ENCODE measurements around the gene OLFML2A. TPM values are rescaled to one million over a fixed set of nuclear protein-coding genes. Genes with fewer than 3 reads are reported as not detected.

The OLFML2A gene
- total and polyA plus RNA-seq, 10 donors, result 3.0 to 187 (median 117) TPM

- TF ChIP-seq POLR2AphosphoS5 (IDR thresholded peaks at IDR 0.05) (no peak), POLR2A (IDR thresholded peaks at IDR 0.05) (no peak)
- TF ChIP-seq, protein P1, sequence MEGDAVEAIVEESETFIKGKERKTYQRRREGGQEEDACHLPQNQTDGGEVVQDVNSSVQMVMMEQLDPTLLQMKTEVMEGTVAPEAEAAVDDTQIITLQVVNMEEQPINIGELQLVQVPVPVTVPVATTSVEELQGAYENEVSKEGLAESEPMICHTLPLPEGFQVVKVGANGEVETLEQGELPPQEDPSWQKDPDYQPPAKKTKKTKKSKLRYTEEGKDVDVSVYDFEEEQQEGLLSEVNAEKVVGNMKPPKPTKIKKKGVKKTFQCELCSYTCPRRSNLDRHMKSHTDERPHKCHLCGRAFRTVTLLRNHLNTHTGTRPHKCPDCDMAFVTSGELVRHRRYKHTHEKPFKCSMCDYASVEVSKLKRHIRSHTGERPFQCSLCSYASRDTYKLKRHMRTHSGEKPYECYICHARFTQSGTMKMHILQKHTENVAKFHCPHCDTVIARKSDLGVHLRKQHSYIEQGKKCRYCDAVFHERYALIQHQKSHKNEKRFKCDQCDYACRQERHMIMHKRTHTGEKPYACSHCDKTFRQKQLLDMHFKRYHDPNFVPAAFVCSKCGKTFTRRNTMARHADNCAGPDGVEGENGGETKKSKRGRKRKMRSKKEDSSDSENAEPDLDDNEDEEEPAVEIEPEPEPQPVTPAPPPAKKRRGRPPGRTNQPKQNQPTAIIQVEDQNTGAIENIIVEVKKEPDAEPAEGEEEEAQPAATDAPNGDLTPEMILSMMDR (IDR thresholded peaks at IDR 0.05 in 8 of 11, conservative IDR thresholded peaks at IDR 0.05 in 3 of 11), result no peak
- peaks cover 14 to 36% (median 21%) of the 10 kb centered on the region in 6 donors for H3K4me1 ChIP-seq
- no peaks in the 10 kb centered on the region for H3K27me3 ChIP-seq (replicated peaks in 1 of 7)
- no peak for DNase-seq
- peak overlapping the region in 7 of 8 donors; percentile 20 to 70 (median 43) for H3K4me3 ChIP-seq
- WGBS, 5 donors, result 56 to 83% (median 72%) methylated on average over 7 to 11 of the region's 11 CpGs
- no peaks in the 10 kb centered on the region for H3K9me3 ChIP-seq
- intact Hi-C loops (cut with DNase I; ENCODE audit: low total_unique reads), result loop anchor here (2.0 to 10.0 kb wide), 2 partner anchors 79 to 291 kb away; partner anchors contain the start of gene SCAI
- peaks cover 3 to 28% (median 27%) of the 10 kb centered on the region in 6 donors for H3K36me3 ChIP-seq
- peak overlapping the region in 5 of 8 donors; percentile 27 to 68 (median 51) for H3K27ac ChIP-seq
Observed at GRCh38 chr9:124853605-124854143, 76.7 kb downstream of the OLFML2A start.

DNA sequence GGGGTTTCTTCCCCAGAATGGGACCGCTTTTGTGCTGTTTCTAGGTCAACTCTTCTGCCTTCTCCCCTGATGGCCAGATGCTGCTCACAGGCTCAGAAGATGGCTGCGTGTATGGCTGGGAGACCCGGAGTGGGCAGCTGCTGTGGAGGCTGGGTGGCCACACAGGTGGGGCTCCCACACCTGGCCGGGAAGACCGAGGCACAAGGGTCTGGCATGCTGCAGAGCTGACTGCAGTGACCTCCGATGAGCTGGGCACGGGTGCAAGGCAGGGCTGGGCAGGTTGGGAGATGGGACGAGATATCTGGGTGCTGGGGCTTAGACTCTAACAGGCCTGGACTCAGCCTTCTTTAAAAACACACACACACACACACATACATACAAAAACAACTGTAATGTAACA lies 77.2 kb downstream of the OLFML2A start:
- peak; percentile 74 for DNase-seq
- TF ChIP-seq, protein P1 (IDR thresholded peaks at IDR 0.05 in 8 of 11, conservative IDR thresholded peaks at IDR 0.05 in 3 of 11), result no peak
- TF ChIP-seq POLR2A (IDR thresholded peaks at IDR 0.05) (no peak), POLR2AphosphoS5 (IDR thresholded peaks at IDR 0.05) (no peak)
- Histone ChIP-seq H3K4me1 (peaks cover 15 to 41% (median 26%) of the 10 kb centered on the region in 6 donors), H3K9me3 (no peaks in the 10 kb centered on the region), H3K27me3 (replicated peaks in 1 of 7) (no peaks in the 10 kb centered on the region), H3K4me3 (no peak overlapping the region), H3K36me3 (peaks cover 3 to 33% (median 32%) of the 10 kb centered on the region in 6 donors), H3K27ac (peak overlapping the region in 1 of 8 donors; percentile 66)
- intact Hi-C loops (cut with DNase I; ENCODE audit: low total_unique reads), result loop anchor here (10.0 kb wide), 1 partner anchor 291 kb away; the partner anchor contains the start of gene SCAI
- WGBS, 5 donors, result 90 to 93% (median 91%) methylated on average over 4 to 8 of the region's 8 CpGs

- TF ChIP-seq POLR2A (IDR thresholded peaks at IDR 0.05) (no peak), POLR2AphosphoS5 (IDR thresholded peaks at IDR 0.05) (no peak)
- TF ChIP-seq, protein P1 (IDR thresholded peaks at IDR 0.05 in 8 of 11, conservative IDR thresholded peaks at IDR 0.05 in 3 of 11), result no peak
- Histone ChIP-seq H3K36me3 (peaks cover 3 to 39% (median 38%) of the 10 kb centered on the region in 6 donors), H3K9me3 (no peaks in the 10 kb centered on the region), H3K27me3 (replicated peaks in 1 of 7) (no peaks in the 10 kb centered on the region), H3K4me1 (peaks cover 20 to 48% (median 33%) of the 10 kb centered on the region in 6 donors), H3K27ac (no peak overlapping the region), H3K4me3 (no peak overlapping the region)
- intact Hi-C loops (cut with DNase I; ENCODE audit: low total_unique reads), result loop anchor here (10.0 kb wide), 1 partner anchor 290 kb away; the partner anchor contains the start of gene SCAI
- WGBS, 5 donors, result 61 to 77% (median 70%) methylated on average over 7 of the region's 7 CpGs
- no peak for DNase-seq
Observed at GRCh38 chr9:124854822-124855221, 77.9 kb downstream of the OLFML2A start.

DNA sequence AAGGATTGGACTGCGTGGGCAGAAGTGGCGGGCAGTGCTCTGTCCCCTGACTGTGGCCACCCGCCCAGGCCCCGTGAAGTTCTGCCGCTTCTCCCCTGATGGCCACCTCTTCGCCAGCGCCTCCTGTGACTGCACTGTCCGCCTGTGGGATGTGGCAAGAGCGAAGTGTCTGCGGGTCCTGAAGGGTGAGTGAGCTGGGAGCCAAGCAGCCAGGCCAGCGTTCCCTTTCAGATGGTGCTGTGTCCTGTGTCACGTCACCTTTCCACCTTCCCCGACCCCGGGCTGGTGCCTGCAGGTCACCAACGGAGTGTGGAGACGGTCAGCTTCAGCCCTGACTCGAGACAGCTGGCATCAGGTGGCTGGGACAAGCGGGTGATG lies 78.6 kb downstream of the OLFML2A start:
- peak; percentile 72 for DNase-seq
- Histone ChIP-seq H3K27me3 (replicated peaks in 1 of 7) (no peaks in the 10 kb centered on the region), H3K4me3 (no peak overlapping the region), H3K4me1 (peaks cover 27 to 55% (median 40%) of the 10 kb centered on the region in 6 donors), H3K27ac (no peak overlapping the region), H3K36me3 (peaks cover 3 to 46% (median 46%) of the 10 kb centered on the region in 6 donors), H3K9me3 (no peaks in the 10 kb centered on the region)
- TF ChIP-seq POLR2AphosphoS5 (IDR thresholded peaks at IDR 0.05) (peak in 1 of 3 donors; percentile 32), POLR2A (IDR thresholded peaks at IDR 0.05) (no peak)
- intact Hi-C loops (cut with DNase I; ENCODE audit: low total_unique reads), result loop anchor here (10.0 kb wide), 1 partner anchor 289 kb away; the partner anchor contains the start of gene SCAI
- WGBS, 5 donors, result 83 to 93% (median 87%) methylated on average over 14 to 18 of the region's 18 CpGs

All from spleen (tissue), 11 donors.